K562 (cell line): Measurements from ENCODE around the gene ARSK. TPM values are rescaled to one million over a fixed set of nuclear protein-coding genes. Genes with fewer than 3 reads are reported as not detected.

Experiments
- CREBBP ChIP-seq: IDR thresholded peaks from one replicate; pipeline ENCODE4 v1.6.1; 2012; ENCODE audit warnings: low read depth, mild to moderate bottlenecking, control low read depth, inconsistent platforms, low read length
- GATAD2B ChIP-seq: fragments of 450-650 bp; IDR thresholded peaks from 2 replicates; pipeline ENCODE4 v1.6.1; 2017; ENCODE audit warnings: mild to moderate bottlenecking, borderline replicate concordance
- KAT8 ChIP-seq: fragments of 450-650 bp; IDR thresholded peaks from 2 replicates; pipeline ENCODE4 v1.6.1; 2016; ENCODE audit warnings: low read depth, mild to moderate bottlenecking
- MAFG ChIP-seq: fragments of 450-650 bp; conservative IDR thresholded peaks from 2 replicates; pipeline ENCODE4 v1.6.1; 2016; ENCODE audit warnings: missing genetic modification characterization, missing compliant biosample characterization
- NFIX ChIP-seq: fragments of 250-450 bp; sonication (Bioruptor Pico); IDR thresholded peaks from 2 replicates; pipeline ENCODE4 v1.4.0; 2020; ENCODE audit warnings: low read depth, mild to moderate bottlenecking, moderate library complexity
- NFYB ChIP-seq: IDR thresholded peaks from 2 replicates; pipeline ENCODE4 v1.6.1; 2011; ENCODE audit warnings: mild to moderate bottlenecking, moderate library complexity; ENCODE audit not compliant: insufficient read length; ENCODE audit errors: extremely low read depth
- POLR2B ChIP-seq: fragments of 450-650 bp; IDR thresholded peaks from 2 replicates; pipeline ENCODE4 v1.6.1; 2018; ENCODE audit warnings: low read depth; ENCODE audit not compliant: partially characterized antibody
- RUNX1 ChIP-seq: sonication (generic); IDR thresholded peaks from 2 replicates; pipeline ENCODE4 v1.6.1; 2016; ENCODE audit warnings: antibody characterized with exemption, low read depth
- SMAD1 ChIP-seq: fragments of 150-350 bp; IDR thresholded peaks from 2 replicates; pipeline ENCODE4 v1.6.1; 2014; ENCODE audit warnings: low read length, low read depth; ENCODE audit not compliant: partially characterized antibody
- ZFP36 ChIP-seq: fragments of 150-350 bp; IDR thresholded peaks from 2 replicates; pipeline ENCODE4 v1.6.1; 2018; ENCODE audit warnings: low read length, low read depth; ENCODE audit not compliant: partially characterized antibody
- ZNF232 ChIP-seq: sonication (generic); formaldehyde crosslinking; IDR thresholded peaks from 2 replicates; pipeline ENCODE4 v1.8.0; 2022; ENCODE audit warnings: mild to moderate bottlenecking, missing genetic modification reagents
- ZNF668 ChIP-seq: fragments of 250-450 bp; sonication (Bioruptor Pico); IDR thresholded peaks from 2 replicates; pipeline ENCODE4 v1.8.0; 2022; ENCODE audit warnings: mild to moderate bottlenecking, inconsistent platforms
- ZNF699 ChIP-seq: fragments of 250-450 bp; sonication (Bioruptor Pico); IDR thresholded peaks from 2 replicates; pipeline ENCODE4 v1.8.0; 2021; ENCODE audit warnings: mild to moderate bottlenecking, moderate library complexity; ENCODE audit not compliant: insufficient replicate concordance
- ZNF780A ChIP-seq: fragments of 250-450 bp; sonication (Bioruptor Pico); IDR thresholded peaks from 2 replicates; pipeline ENCODE4 v1.5.0; 2021; ENCODE audit warnings: mild to moderate bottlenecking
- polyA plus RNA-seq, 8 experiments: library from polyadenylated mRNA; depleted of rRNA in 4 of 8; stranded (reverse) in 5 of 8; unstranded in 3 of 8; fragments of >200 nt; fragmentation: Nextera tagmentation in 2 of 8; fragmentation: Illumina TruSeq in 1 of 8; extraction: Ambion mirVana in 2 of 8; extraction: Trizol in 1 of 8; gene quantifications; 2 replicates each; pipeline versions ENCODE4 v1.2.1 to v1.2.3, GENCODE V29; 2011 to 2014; ENCODE audit warnings: inconsistent platforms in 1 of 8, missing spikeins in 1 of 8
- total RNA-seq, 7 experiments: library from RNA; depleted of rRNA in 6 of 7; stranded (reverse); fragments of >200 nt in 6 of 7; fragmentation: Illumina TruSeq in 2 of 7; extraction: Trizol in 2 of 7; gene quantifications; 2 replicates each; pipeline versions ENCODE4 v1.2.1 to v1.2.3, GENCODE V29; 2011 to 2021; ENCODE audit warnings: low replicate concordance in 1 of 7
- TF ChIP-seq, protein P1 (sequence below): IDR thresholded peaks from 3 replicates; pipeline ENCODE4 v1.6.1; 2011; ENCODE audit warnings: borderline replicate concordance, mild to moderate bottlenecking; ENCODE audit not compliant: insufficient read length, insufficient read depth
- TF ChIP-seq, protein P2 (sequence below): fragments of 250-450 bp; sonication (Bioruptor Pico); IDR thresholded peaks from 2 replicates; pipeline ENCODE4 v1.8.0; 2022; ENCODE audit warnings: inconsistent platforms
- TF ChIP-seq, protein P3 (sequence below), 2 experiments: IDR thresholded peaks; 2 replicates each; pipeline ENCODE4 v1.6.1; 2012; ENCODE audit warnings: improper control_type of control experiment in 2 of 2, low read depth in 2 of 2, low read length in 2 of 2, borderline replicate concordance in 1 of 2
- TF ChIP-seq, protein P4 (sequence below): sonication (generic); formaldehyde crosslinking; IDR thresholded peaks from 2 replicates; pipeline ENCODE4 v1.8.0; 2022; ENCODE audit warnings: mild to moderate bottlenecking, missing genetic modification reagents

ARSK gene
- total and polyA plus RNA-seq, 9 of the 15 experiments (the other 6 are each of a cell fraction or from before 2014, with no cell fraction given), result 2.7 to 9.4 (median 7.1) TPM

DNA sequence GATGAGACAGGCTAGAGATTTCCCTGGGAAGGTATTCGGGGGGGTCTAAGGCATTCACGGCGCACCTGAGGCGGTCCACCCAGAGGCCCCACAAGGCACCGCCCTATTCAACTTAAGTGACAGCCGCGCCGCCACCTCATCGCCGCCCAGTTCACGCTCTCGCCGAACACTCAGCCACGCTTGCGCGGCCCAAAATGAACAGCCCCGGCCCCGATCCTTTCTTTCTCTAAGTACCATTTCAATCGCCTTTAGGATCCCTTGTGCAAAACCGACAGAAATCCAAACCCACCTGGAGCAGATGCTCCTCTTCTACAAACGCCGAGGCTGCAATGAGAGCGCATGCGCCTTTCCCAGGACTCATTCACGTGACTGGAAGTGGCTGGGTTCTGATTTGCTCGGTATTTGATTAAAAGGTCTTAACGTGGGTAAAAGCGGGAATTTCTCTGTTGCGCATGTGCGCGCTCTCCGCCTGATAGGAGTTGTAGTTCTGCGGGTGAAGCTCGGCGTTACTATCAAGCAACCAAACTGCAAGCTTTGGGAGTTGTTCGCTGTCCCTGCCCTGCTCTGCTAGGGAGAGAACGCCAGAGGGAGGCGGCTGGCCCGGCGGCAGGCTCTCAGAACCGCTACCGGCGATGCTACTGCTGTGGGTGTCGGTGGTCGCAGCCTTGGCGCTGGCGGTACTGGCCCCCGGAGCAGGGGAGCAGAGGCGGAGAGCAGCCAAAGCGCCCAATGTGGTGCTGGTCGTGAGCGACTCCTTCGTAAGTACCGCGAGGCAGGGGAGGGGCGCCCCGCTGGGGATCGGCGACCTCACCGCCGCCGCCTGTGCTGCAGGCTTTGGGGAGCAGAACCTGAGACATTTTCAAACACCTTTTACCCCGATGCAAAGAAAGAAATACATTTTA lies at the start of gene ARSK, which contains the start of gene SKIC3 (continued):
- TF ChIP-seq, protein P1, sequence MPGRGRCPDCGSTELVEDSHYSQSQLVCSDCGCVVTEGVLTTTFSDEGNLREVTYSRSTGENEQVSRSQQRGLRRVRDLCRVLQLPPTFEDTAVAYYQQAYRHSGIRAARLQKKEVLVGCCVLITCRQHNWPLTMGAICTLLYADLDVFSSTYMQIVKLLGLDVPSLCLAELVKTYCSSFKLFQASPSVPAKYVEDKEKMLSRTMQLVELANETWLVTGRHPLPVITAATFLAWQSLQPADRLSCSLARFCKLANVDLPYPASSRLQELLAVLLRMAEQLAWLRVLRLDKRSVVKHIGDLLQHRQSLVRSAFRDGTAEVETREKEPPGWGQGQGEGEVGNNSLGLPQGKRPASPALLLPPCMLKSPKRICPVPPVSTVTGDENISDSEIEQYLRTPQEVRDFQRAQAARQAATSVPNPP, result no peak
- no peak for TF ChIP-seq ZNF668 (CRISPR knock-in tag)
- TF ChIP-seq KAT8, result no peak
- peak; percentile 2 for TF ChIP-seq SMAD1
- TF ChIP-seq, protein P2, sequence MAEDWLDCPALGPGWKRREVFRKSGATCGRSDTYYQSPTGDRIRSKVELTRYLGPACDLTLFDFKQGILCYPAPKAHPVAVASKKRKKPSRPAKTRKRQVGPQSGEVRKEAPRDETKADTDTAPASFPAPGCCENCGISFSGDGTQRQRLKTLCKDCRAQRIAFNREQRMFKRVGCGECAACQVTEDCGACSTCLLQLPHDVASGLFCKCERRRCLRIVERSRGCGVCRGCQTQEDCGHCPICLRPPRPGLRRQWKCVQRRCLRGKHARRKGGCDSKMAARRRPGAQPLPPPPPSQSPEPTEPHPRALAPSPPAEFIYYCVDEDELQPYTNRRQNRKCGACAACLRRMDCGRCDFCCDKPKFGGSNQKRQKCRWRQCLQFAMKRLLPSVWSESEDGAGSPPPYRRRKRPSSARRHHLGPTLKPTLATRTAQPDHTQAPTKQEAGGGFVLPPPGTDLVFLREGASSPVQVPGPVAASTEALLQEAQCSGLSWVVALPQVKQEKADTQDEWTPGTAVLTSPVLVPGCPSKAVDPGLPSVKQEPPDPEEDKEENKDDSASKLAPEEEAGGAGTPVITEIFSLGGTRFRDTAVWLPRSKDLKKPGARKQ (CRISPR knock-in tag), result no peak
- TF ChIP-seq NFYB, result no peak
- TF ChIP-seq MAFG (tag), result no peak
- peak; percentile 84 for TF ChIP-seq POLR2B
- TF ChIP-seq, protein P3, sequence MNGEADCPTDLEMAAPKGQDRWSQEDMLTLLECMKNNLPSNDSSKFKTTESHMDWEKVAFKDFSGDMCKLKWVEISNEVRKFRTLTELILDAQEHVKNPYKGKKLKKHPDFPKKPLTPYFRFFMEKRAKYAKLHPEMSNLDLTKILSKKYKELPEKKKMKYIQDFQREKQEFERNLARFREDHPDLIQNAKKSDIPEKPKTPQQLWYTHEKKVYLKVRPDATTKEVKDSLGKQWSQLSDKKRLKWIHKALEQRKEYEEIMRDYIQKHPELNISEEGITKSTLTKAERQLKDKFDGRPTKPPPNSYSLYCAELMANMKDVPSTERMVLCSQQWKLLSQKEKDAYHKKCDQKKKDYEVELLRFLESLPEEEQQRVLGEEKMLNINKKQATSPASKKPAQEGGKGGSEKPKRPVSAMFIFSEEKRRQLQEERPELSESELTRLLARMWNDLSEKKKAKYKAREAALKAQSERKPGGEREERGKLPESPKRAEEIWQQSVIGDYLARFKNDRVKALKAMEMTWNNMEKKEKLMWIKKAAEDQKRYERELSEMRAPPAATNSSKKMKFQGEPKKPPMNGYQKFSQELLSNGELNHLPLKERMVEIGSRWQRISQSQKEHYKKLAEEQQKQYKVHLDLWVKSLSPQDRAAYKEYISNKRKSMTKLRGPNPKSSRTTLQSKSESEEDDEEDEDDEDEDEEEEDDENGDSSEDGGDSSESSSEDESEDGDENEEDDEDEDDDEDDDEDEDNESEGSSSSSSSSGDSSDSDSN (IDR thresholded peaks at IDR 0.05; ENCODE audit: borderline replicate concordance in 1 of 2, low read depth in 2 of 2, low read length in 2 of 2), result peak in 1 of 2 experiments; percentile 90; a peak in 2 of 4 replicates
- TF ChIP-seq CREBBP, result no peak
- no peak for TF ChIP-seq ZFP36
- TF ChIP-seq, protein P4, sequence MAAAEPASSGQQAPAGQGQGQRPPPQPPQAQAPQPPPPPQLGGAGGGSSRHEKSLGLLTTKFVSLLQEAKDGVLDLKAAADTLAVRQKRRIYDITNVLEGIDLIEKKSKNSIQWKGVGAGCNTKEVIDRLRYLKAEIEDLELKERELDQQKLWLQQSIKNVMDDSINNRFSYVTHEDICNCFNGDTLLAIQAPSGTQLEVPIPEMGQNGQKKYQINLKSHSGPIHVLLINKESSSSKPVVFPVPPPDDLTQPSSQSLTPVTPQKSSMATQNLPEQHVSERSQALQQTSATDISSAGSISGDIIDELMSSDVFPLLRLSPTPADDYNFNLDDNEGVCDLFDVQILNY (CRISPR knock-in tag), result peak; percentile 92
- no peak for TF ChIP-seq ZNF699
- TF ChIP-seq ZNF232 (CRISPR knock-in tag), result no peak
- no peak for TF ChIP-seq GATAD2B
- no peak for TF ChIP-seq ZNF780A
- no peak for TF ChIP-seq RUNX1
- no peak for TF ChIP-seq NFIX (CRISPR knock-in tag)
